Small intestine (tissue), 7 donors: Measurements from ENCODE around the gene ALDH1A1. TPM values are rescaled to one million over a fixed set of nuclear protein-coding genes. Genes with fewer than 3 reads are reported as not detected.

ENCODE experiments used
- DNase-seq, 2 donors: peaks; one replicate each; pipeline versions ENCODE4 v3.0.0 to v3.0.0-alpha.2; 2013
- FAIRE-seq: peaks from 2 replicates; lab custom pipeline; 2012; peaks lifted over from hg19 to GRCh38; lab: Jason Lieb, UNC
- H3K27ac ChIP-seq, 3 donors: one replicate each; pipeline ENCODE4 v1.5.1; 2013; ENCODE audit warnings: low read length in 2 of 3, mild to moderate bottlenecking in 2 of 3, control low read depth in 1 of 3, inconsistent platforms in 1 of 3, low read depth in 1 of 3, moderate library complexity in 1 of 3
- H3K27me3 ChIP-seq, 3 donors: one replicate each; pipeline ENCODE4 v1.6.1; 2013; ENCODE audit warnings: low read length in 3 of 3, inconsistent platforms in 1 of 3; ENCODE audit not compliant: control insufficient read depth in 3 of 3, insufficient read depth in 3 of 3
- H3K36me3 ChIP-seq, 3 donors: one replicate each; pipeline ENCODE4 v1.6.1; 2013; ENCODE audit warnings: low read length in 3 of 3, inconsistent platforms in 1 of 3, low read depth in 1 of 3, mild to moderate bottlenecking in 1 of 3, moderate library complexity in 1 of 3; ENCODE audit not compliant: control insufficient read depth in 3 of 3, insufficient read depth in 2 of 3
- H3K4me1 ChIP-seq, 3 donors: one replicate each; pipeline ENCODE4 v1.6.1; 2013; ENCODE audit warnings: low read length in 2 of 3, inconsistent platforms in 1 of 3, low read depth in 1 of 3, mild to moderate bottlenecking in 1 of 3, moderate library complexity in 1 of 3; ENCODE audit not compliant: control insufficient read depth in 3 of 3, insufficient read depth in 2 of 3
- H3K4me3 ChIP-seq, 3 donors: one replicate each; pipeline ENCODE4 v1.5.1; 2013; ENCODE audit warnings: low read length in 3 of 3, control low read depth in 1 of 3, inconsistent platforms in 1 of 3, low read depth in 1 of 3, mild to moderate bottlenecking in 1 of 3, moderate library complexity in 1 of 3
- H3K9me3 ChIP-seq, 2 donors: one replicate each; pipeline ENCODE4 v1.6.1; 2013; ENCODE audit warnings: low read depth in 1 of 2, low read length in 1 of 2; ENCODE audit not compliant: control insufficient read depth in 2 of 2, insufficient read depth in 1 of 2
- WGBS, 3 donors: extraction: QIAGEN DNeasy Blood & Tissue Kit; methylation state at CpG; one replicate each; pipeline ENCODE4 v1.1.7; 2013; 5-methylcytosine and 5-hydroxymethylcytosine counted together
- polyA plus RNA-seq, 4 donors: library from polyadenylated mRNA; stranded (reverse) in 3 of 4; unstranded in 1 of 4; fragments of 200-250 nt in 3 of 4; fragments of 120-200 nt in 1 of 4; gene quantifications; one replicate each; pipeline versions ENCODE4 v1.2.1 to v1.2.3, GENCODE V29; 2013
- donor health status: healthy with polysubstance abuse.
- donor health status: control.
- donor health status: control.
- donor health status: Bipolar disorder and iron deficiency.
- donor health status: healthy.

Gene ALDH1A1
- polyA plus RNA-seq, 4 donors, result 181 to 828 (median 255) TPM

- peak; percentile 58 to 63 for DNase-seq
- WGBS, 3 donors, result 1 to 11% (median 3%) methylated on average over 5 of the region's 5 CpGs
- no peaks in the 10 kb centered on the region for H3K36me3 ChIP-seq
- peaks cover 2 to 19% (median 2%) of the 10 kb centered on the region in 3 donors for H3K4me1 ChIP-seq
- peak overlapping the region; percentile 68 to 77 (median 75) for H3K27ac ChIP-seq
- H3K9me3 ChIP-seq, result no peaks in the 10 kb centered on the region
- H3K4me3 ChIP-seq, result peak overlapping the region; percentile 1 to 62 (median 35)
- FAIRE-seq, result no peak
- H3K27me3 ChIP-seq, result no peaks in the 10 kb centered on the region
These were observed 1.1 kb downstream of the ALDH1A1 start for GRCh38 chr9:72951520-72952380.

GRCh38 chr9:72950875-72951442, 1.9 kb downstream of the ALDH1A1 start:
- Histone ChIP-seq H3K4me1 (peaks cover 2 to 19% (median 5%) of the 10 kb centered on the region in 3 donors), H3K36me3 (no peaks in the 10 kb centered on the region), H3K27me3 (no peaks in the 10 kb centered on the region), H3K27ac (peak overlapping the region; percentile 32 to 77 (median 67)), H3K4me3 (peak overlapping the region in 2 of 3 donors; percentile 35 to 62), H3K9me3 (no peaks in the 10 kb centered on the region)
- DNase-seq (peak; percentile 46 to 50), FAIRE-seq (no peak)
- WGBS, 3 donors, result 5 to 23% (median 14%) methylated on average over 7 of the region's 7 CpGs

GRCh38 chr9:72949918-72950325, 2.9 kb downstream of the ALDH1A1 start:
- FAIRE-seq, result no peak

GRCh38 chr9:72949244-72949582, 3.6 kb downstream of the ALDH1A1 start:
- H3K4me1 ChIP-seq, result peaks cover 2 to 19% (median 5%) of the 10 kb centered on the region in 3 donors
- no peaks in the 10 kb centered on the region for H3K9me3 ChIP-seq
- no peaks in the 10 kb centered on the region for H3K27me3 ChIP-seq
- DNase-seq (peak; percentile 48 to 58), FAIRE-seq (no peak)
- H3K36me3 ChIP-seq, result no peaks in the 10 kb centered on the region
- H3K4me3 ChIP-seq, result peak overlapping the region in 1 of 3 donors; percentile 41
- H3K27ac ChIP-seq, result peak overlapping the region; percentile 11 to 70 (median 50)
- 29 to 92% (median 48%) methylated on average over 1 of the region's 1 CpG for WGBS, 3 donors

More at GRCh38 chr9:72949918-72950325, 2.9 kb downstream of the ALDH1A1 start:
- Histone ChIP-seq H3K9me3 (no peaks in the 10 kb centered on the region), H3K27me3 (no peaks in the 10 kb centered on the region), H3K27ac (peak overlapping the region in 2 of 3 donors; percentile 24 to 32), H3K4me3 (peak overlapping the region in 1 of 3 donors; percentile 49), H3K36me3 (no peaks in the 10 kb centered on the region), H3K4me1 (peaks cover 2 to 19% (median 6%) of the 10 kb centered on the region in 3 donors)
- 16 to 73% (median 37%) methylated on average over 7 of the region's 7 CpGs for WGBS, 3 donors
- peak in 1 of 2 donors; percentile 41 for DNase-seq

GRCh38 chr9:72948575-72949243, 4.1 kb downstream of the ALDH1A1 start:
- H3K27ac ChIP-seq, result peak overlapping the region; percentile 11 to 70 (median 50)
- no peaks in the 10 kb centered on the region for H3K27me3 ChIP-seq
- H3K4me1 ChIP-seq, result peaks cover 2 to 19% (median 5%) of the 10 kb centered on the region in 3 donors
- WGBS, 3 donors, result 11 to 31% (median 16%) methylated on average over 6 of the region's 6 CpGs
- no peaks in the 10 kb centered on the region for H3K36me3 ChIP-seq
- H3K4me3 ChIP-seq, result peak overlapping the region in 1 of 3 donors; percentile 41
- DNase-seq, result no peak
- no peaks in the 10 kb centered on the region for H3K9me3 ChIP-seq
- FAIRE-seq, result no peak

- Histone ChIP-seq H3K27ac (peak overlapping the region; percentile 0 to 60 (median 24)), H3K4me1 (peaks cover 2 to 14% (median 5%) of the 10 kb centered on the region in 3 donors), H3K36me3 (no peaks in the 10 kb centered on the region), H3K27me3 (no peaks in the 10 kb centered on the region), H3K9me3 (no peaks in the 10 kb centered on the region), H3K4me3 (peak overlapping the region in 1 of 3 donors; percentile 25)
- DNase-seq (peak in 1 of 2 donors; percentile 38), FAIRE-seq (no peak)
- WGBS, 3 donors, result 15 to 46% (median 40%) methylated on average over 3 of the region's 3 CpGs
These were observed 4.8 kb downstream of the ALDH1A1 start for GRCh38 chr9:72947984-72948465.

GRCh38 chr9:72946821-72947220, 6.0 kb downstream of the ALDH1A1 start:
- H3K4me3 ChIP-seq, result no peak overlapping the region
- no peak for FAIRE-seq

GRCh38 chr9:72946318-72946717, 6.5 kb downstream of the ALDH1A1 start:
- no peaks in the 10 kb centered on the region for H3K36me3 ChIP-seq
- no peak overlapping the region for H3K27ac ChIP-seq
- 71 to 86% (median 81%) methylated on average over 3 of the region's 3 CpGs for WGBS, 3 donors
- DNase-seq, result no peak
- no peak for FAIRE-seq
- H3K4me3 ChIP-seq, result no peak overlapping the region
- H3K27me3 ChIP-seq, result no peaks in the 10 kb centered on the region
- H3K4me1 ChIP-seq, result peaks cover 2 to 14% (median 5%) of the 10 kb centered on the region in 3 donors
- H3K9me3 ChIP-seq, result no peaks in the 10 kb centered on the region

More at GRCh38 chr9:72946821-72947220, 6.0 kb downstream of the ALDH1A1 start:
- peaks cover 2 to 14% (median 5%) of the 10 kb centered on the region in 3 donors for H3K4me1 ChIP-seq
- H3K27me3 ChIP-seq, result no peaks in the 10 kb centered on the region
- H3K9me3 ChIP-seq, result no peaks in the 10 kb centered on the region
- DNase-seq, result no peak
- H3K27ac ChIP-seq, result no peak overlapping the region
- no peaks in the 10 kb centered on the region for H3K36me3 ChIP-seq
